Osteoblast (primary cell): ENCODE data around the gene MCRS1. TPM values are rescaled to one million over a fixed set of nuclear protein-coding genes. Genes with fewer than 3 reads are reported as not detected.

ENCODE experiments used
- DNase-seq: peaks from one replicate; pipeline ENCODE4 v3.0.0; 2011; ENCODE audit warnings: low spot score, mixed read lengths; ENCODE audit not compliant: insufficient read length; ENCODE audit errors: missing footprints
- H2AFZ ChIP-seq: 2 replicates; pipeline ENCODE4 v1.6.0; 2011; ENCODE audit warnings: mild to moderate bottlenecking, low read length
- H3K27ac ChIP-seq: 2 replicates; pipeline ENCODE4 v1.5.1; 2011; ENCODE audit warnings: mild to moderate bottlenecking, low read depth, low read length, moderate library complexity
- H3K27me3 ChIP-seq: 2 replicates; pipeline ENCODE4 v1.6.0; 2012; ENCODE audit warnings: mild to moderate bottlenecking, control low read depth, inconsistent platforms, low read length, moderate library complexity; ENCODE audit not compliant: insufficient read depth
- H3K36me3 ChIP-seq: 2 replicates; pipeline ENCODE4 v1.5.1; 2011; ENCODE audit warnings: mild to moderate bottlenecking, low read length, control low read depth, moderate library complexity; ENCODE audit not compliant: insufficient read depth
- H3K4me1 ChIP-seq: 2 replicates; pipeline ENCODE4 v1.5.1; 2011; ENCODE audit warnings: mild to moderate bottlenecking, low read length, control low read depth, moderate library complexity; ENCODE audit not compliant: insufficient read depth
- H3K4me2 ChIP-seq: 2 replicates; pipeline ENCODE4 v1.6.0; 2011; ENCODE audit warnings: mild to moderate bottlenecking, low read length; ENCODE audit not compliant: insufficient read depth
- H3K4me3 ChIP-seq: fragments of 200-600 bp; sonication (generic); 3 replicates; pipeline ENCODE4 v1.5.1; 2012; ENCODE audit warnings: mild to moderate bottlenecking, low read length, inconsistent platforms; ENCODE audit not compliant: insufficient read depth
- H3K79me2 ChIP-seq: 2 replicates; pipeline ENCODE4 v1.6.0; 2012; ENCODE audit warnings: mild to moderate bottlenecking, low read length, control low read depth, inconsistent platforms; ENCODE audit not compliant: insufficient read depth
- H3K9me3 ChIP-seq: 2 replicates; pipeline ENCODE4 v1.5.1; 2011; ENCODE audit warnings: low read depth, low read length, control low read depth
- H4K20me1 ChIP-seq: 2 replicates; pipeline ENCODE4 v1.6.0; 2012; ENCODE audit warnings: mild to moderate bottlenecking, low read length, control low read depth; ENCODE audit not compliant: insufficient read depth
- CTCF ChIP-seq: IDR thresholded peaks from 2 replicates; pipeline ENCODE4 v1.5.1; 2011; ENCODE audit warnings: mild to moderate bottlenecking, low read depth, low read length, moderate library complexity; ENCODE audit errors: extremely low read depth
- total RNA-seq: library from RNA; depleted of rRNA; stranded (reverse); fragments of >200 nt; gene quantifications from 2 replicates; pipeline ENCODE4 v1.2.3, GENCODE V29; 2012

Gene MCRS1
- total RNA-seq, 1 donor = 56.5 TPM

- peaks cover 43% of the 10 kb centered on the region for H3K27me3 ChIP-seq
- H4K20me1 ChIP-seq = peaks cover 3% of the 10 kb centered on the region
- H2AFZ ChIP-seq = peak overlapping the region; percentile 10
- peak overlapping the region; percentile 45 for H3K4me3 ChIP-seq
- no peaks in the 10 kb centered on the region for H3K79me2 ChIP-seq
- no peaks in the 10 kb centered on the region for H3K36me3 ChIP-seq
- H3K9me3 ChIP-seq = no peaks in the 10 kb centered on the region
- peaks cover 12% of the 10 kb centered on the region for H3K4me1 ChIP-seq
- peak; percentile 85 for DNase-seq
- TF ChIP-seq CTCF = no peak
- H3K4me2 ChIP-seq = peak overlapping the region; percentile 70
- H3K27ac ChIP-seq = no peak overlapping the region
Measured at GRCh38 chr12:49537231-49537751, 30.7 kb downstream of the MCRS1 start.

GRCh38 chr12:49536526-49537071 is 31.3 kb downstream of the MCRS1 start:
- Histone ChIP-seq H3K4me1 (peaks cover 12% of the 10 kb centered on the region), H3K79me2 (no peaks in the 10 kb centered on the region), H3K36me3 (no peaks in the 10 kb centered on the region), H3K4me2 (no peak overlapping the region), H3K4me3 (no peak overlapping the region), H3K9me3 (no peaks in the 10 kb centered on the region), H3K27ac (no peak overlapping the region), H3K27me3 (peaks cover 43% of the 10 kb centered on the region), H2AFZ (no peak overlapping the region), H4K20me1 (peaks cover 3% of the 10 kb centered on the region)
- TF ChIP-seq CTCF = no peak
- DNase-seq = peak; percentile 50

GRCh38 chr12:49535921-49536525 is 31.9 kb downstream of the MCRS1 start:
- peak; percentile 89 for DNase-seq
- Histone ChIP-seq H4K20me1 (peaks cover 3% of the 10 kb centered on the region), H3K36me3 (no peaks in the 10 kb centered on the region)

More at GRCh38 chr12:49535921-49536525, 31.9 kb downstream of the MCRS1 start:
- no peak for TF ChIP-seq CTCF
- H3K27me3 ChIP-seq = peaks cover 43% of the 10 kb centered on the region
- H3K9me3 ChIP-seq = no peaks in the 10 kb centered on the region
- H3K79me2 ChIP-seq = no peaks in the 10 kb centered on the region
- H3K4me2 ChIP-seq = no peak overlapping the region
- H3K4me3 ChIP-seq = no peak overlapping the region
- no peak overlapping the region for H2AFZ ChIP-seq
- peaks cover 12% of the 10 kb centered on the region for H3K4me1 ChIP-seq
- no peak overlapping the region for H3K27ac ChIP-seq
